HepG2 (cell line): ENCODE measurements around the gene UBR3. TPM values are rescaled to one million over a fixed set of nuclear protein-coding genes. Genes with fewer than 3 reads are reported as not detected.

Source experiments
- ATF7 ChIP-seq, 2 experiments: fragments of 450-650 bp in 1 of 2; sonication (generic) in 1 of 2; formaldehyde crosslinking in 1 of 2; IDR thresholded peaks; 2 replicates each; pipeline versions ENCODE4 v1.4.0 to v1.6.1; 2016 to 2020; ENCODE audit warnings: antibody characterized with exemption in 1 of 2, mild to moderate bottlenecking in 1 of 2, missing genetic modification reagents in 1 of 2
- CENPBD1 ChIP-seq: sonication (generic); formaldehyde crosslinking; IDR thresholded peaks from 2 replicates; pipeline ENCODE4 v1.8.0; 2022; ENCODE audit warnings: missing genetic modification reagents, low read depth, mild to moderate bottlenecking, borderline replicate concordance
- CHCHD3 ChIP-seq: sonication (generic); formaldehyde crosslinking; IDR thresholded peaks from 2 replicates; pipeline ENCODE4 v1.8.0; 2022; ENCODE audit warnings: mild to moderate bottlenecking, missing genetic modification reagents, moderate library complexity
- DNMT3B ChIP-seq: conservative IDR thresholded peaks from 2 replicates; pipeline ENCODE4 v1.6.1; 2016; ENCODE audit warnings: missing biosample characterization, control low read depth
- FOXK1 ChIP-seq: sonication (generic); formaldehyde crosslinking; IDR thresholded peaks from 2 replicates; pipeline ENCODE4 v1.4.0; 2020; ENCODE audit warnings: low read depth, missing genetic modification reagents, borderline replicate concordance
- GZF1 ChIP-seq: sonication (generic); formaldehyde crosslinking; IDR thresholded peaks from 2 replicates; pipeline ENCODE4 v1.5.1; 2020; ENCODE audit warnings: mild to moderate bottlenecking, missing genetic modification reagents
- HNRNPLL ChIP-seq: fragments of 200-400 bp; formaldehyde crosslinking; IDR thresholded peaks from 2 replicates; pipeline ENCODE4 v1.6.1; 2017; ENCODE audit warnings: mild to moderate bottlenecking, low read depth, low read length; ENCODE audit not compliant: poor library complexity, severe bottlenecking
- REL ChIP-seq: sonication (generic); formaldehyde crosslinking; conservative IDR thresholded peaks from 2 replicates; pipeline ENCODE4 v1.8.0; 2022; ENCODE audit warnings: mild to moderate bottlenecking, missing genetic modification reagents, moderate library complexity
- RFX1 ChIP-seq: fragments of 450-650 bp; IDR thresholded peaks from 2 replicates; pipeline ENCODE4 v1.6.1; 2017
- SIN3A ChIP-seq: IDR thresholded peaks from 2 replicates; pipeline ENCODE4 v1.6.1; 2011; ENCODE audit warnings: low read depth, mild to moderate bottlenecking, control low read depth, low read length, borderline replicate concordance
- SMAD1 ChIP-seq: sonication (generic); formaldehyde crosslinking; IDR thresholded peaks from 2 replicates; pipeline ENCODE4 v1.4.0; 2020; ENCODE audit warnings: missing genetic modification reagents, low read depth, mild to moderate bottlenecking, borderline replicate concordance
- SP5 ChIP-seq: IDR thresholded peaks from 2 replicates; pipeline ENCODE4 v1.6.1; 2016; ENCODE audit warnings: low read depth, borderline replicate concordance
- THYN1 ChIP-seq: sonication (generic); formaldehyde crosslinking; IDR thresholded peaks from 2 replicates; pipeline ENCODE4 v1.8.1; 2023; ENCODE audit warnings: low read depth, mild to moderate bottlenecking, moderate library complexity, missing genetic modification reagents, borderline replicate concordance
- ZNF263 ChIP-seq: sonication (generic); formaldehyde crosslinking; IDR thresholded peaks from 2 replicates; pipeline ENCODE4 v1.4.0; 2020; ENCODE audit warnings: missing genetic modification reagents
- ZNF660 ChIP-seq: sonication (generic); formaldehyde crosslinking; IDR thresholded peaks from 2 replicates; pipeline ENCODE4 v1.5.1; 2020; ENCODE audit warnings: mild to moderate bottlenecking, low read depth, missing genetic modification reagents, borderline replicate concordance
- ZNF784 ChIP-seq: sonication (generic); formaldehyde crosslinking; IDR thresholded peaks from 2 replicates; pipeline ENCODE4 v1.5.1; 2020; ENCODE audit warnings: missing genetic modification reagents, mild to moderate bottlenecking, borderline replicate concordance
- polyA plus RNA-seq, 8 experiments: library from polyadenylated mRNA; depleted of rRNA in 3 of 8; stranded (reverse) in 7 of 8; unstranded in 1 of 8; fragments of >200 nt; fragmentation: Illumina TruSeq in 4 of 8; extraction: Trizol in 4 of 8; gene quantifications; 2 replicates each; pipeline versions ENCODE4 v1.2.1 to v1.2.3, GENCODE V29; 2011 to 2016; ENCODE audit warnings: low read depth in 4 of 8, missing spikeins in 1 of 8, mixed read lengths in 1 of 8; ENCODE audit not compliant: insufficient read depth in 1 of 8
- total RNA-seq, 5 experiments: library from RNA; depleted of rRNA; stranded (reverse); fragments of >200 nt; fragmentation: Illumina TruSeq; extraction: Trizol; gene quantifications; 2 replicates each; pipeline ENCODE4 v1.2.3, GENCODE V29; 2016; ENCODE audit warnings: low read depth in 1 of 5
- TF ChIP-seq, protein P1 (sequence below): sonication (generic); formaldehyde crosslinking; IDR thresholded peaks from one replicate; pipeline ENCODE4 v1.5.1; 2020; ENCODE audit warnings: mild to moderate bottlenecking, missing genetic modification reagents; ENCODE audit errors: not compliant biosample characterization
- TF ChIP-seq, protein P2 (sequence below): fragments of 450-650 bp; IDR thresholded peaks from 2 replicates; pipeline ENCODE4 v1.6.1; 2016

UBR3 gene
- total and polyA plus RNA-seq, 2 of the 13 experiments (the other 11 are each of a cell fraction or from before 2014, with no cell fraction given), result 15.1 to 28.0 TPM

DNA sequence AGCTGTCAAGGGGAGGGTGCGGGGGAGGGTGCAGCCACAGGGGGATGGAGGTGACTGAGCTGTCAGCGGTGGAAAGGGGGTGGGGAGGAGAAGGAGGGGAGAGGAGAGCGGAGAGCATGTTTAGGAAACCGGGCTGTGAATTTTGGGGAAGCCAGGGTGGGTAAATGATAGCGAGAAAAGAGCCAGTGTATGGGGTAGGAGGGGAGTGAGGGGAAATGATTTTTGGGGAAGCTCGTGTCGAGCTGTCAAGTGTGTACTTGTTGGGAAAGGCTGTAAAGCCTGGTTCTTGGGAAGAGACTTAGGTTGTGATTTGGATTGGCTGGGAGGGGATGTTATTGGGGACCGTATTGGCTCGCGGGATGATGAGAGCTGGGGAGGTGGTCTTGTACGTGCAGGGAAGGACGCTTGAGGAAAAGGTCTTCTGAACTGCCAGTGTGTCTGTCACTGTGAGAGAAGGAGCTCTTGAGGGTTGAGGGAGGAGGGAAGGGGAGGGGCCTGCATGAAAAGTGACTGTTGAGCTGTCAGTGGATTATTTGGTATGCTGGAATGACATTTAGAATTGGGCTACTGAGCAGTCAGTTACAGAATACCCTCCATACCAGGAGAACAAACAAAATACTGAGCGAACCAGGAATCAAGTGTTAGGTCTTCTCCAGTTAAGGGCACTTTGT is 1.0 kb downstream of the UBR3 start (continued):
- 0 out of 2 replicates have a peak, but pooled peaks have one; percentile 19 for TF ChIP-seq ZNF784 (CRISPR knock-in tag)
- TF ChIP-seq DNMT3B (CRISPR knock-in tag), result peak; percentile 71; the same call in 1 of the 2 replicates
- TF ChIP-seq ZNF263 (CRISPR knock-in tag), result peak; percentile 63; the same call in 1 of the 2 replicates
- TF ChIP-seq HNRNPLL, result no peak
- TF ChIP-seq ATF7 (IDR thresholded peaks at IDR 0.05), result no peak
- no peak for TF ChIP-seq ATF7 (CRISPR knock-in tag; IDR thresholded peaks at IDR 0.05)
- TF ChIP-seq FOXK1 (CRISPR knock-in tag), result no peak
- no peak for TF ChIP-seq THYN1 (CRISPR knock-in tag)
- TF ChIP-seq REL (CRISPR knock-in tag), result peak; percentile 57; the same call in 1 of the 2 replicates
- TF ChIP-seq SP5 (CRISPR knock-in tag), result 0 out of 2 replicates have a peak, but pooled peaks have one; percentile 13
- TF ChIP-seq SMAD1 (CRISPR knock-in tag), result no peak
- TF ChIP-seq, protein P1, sequence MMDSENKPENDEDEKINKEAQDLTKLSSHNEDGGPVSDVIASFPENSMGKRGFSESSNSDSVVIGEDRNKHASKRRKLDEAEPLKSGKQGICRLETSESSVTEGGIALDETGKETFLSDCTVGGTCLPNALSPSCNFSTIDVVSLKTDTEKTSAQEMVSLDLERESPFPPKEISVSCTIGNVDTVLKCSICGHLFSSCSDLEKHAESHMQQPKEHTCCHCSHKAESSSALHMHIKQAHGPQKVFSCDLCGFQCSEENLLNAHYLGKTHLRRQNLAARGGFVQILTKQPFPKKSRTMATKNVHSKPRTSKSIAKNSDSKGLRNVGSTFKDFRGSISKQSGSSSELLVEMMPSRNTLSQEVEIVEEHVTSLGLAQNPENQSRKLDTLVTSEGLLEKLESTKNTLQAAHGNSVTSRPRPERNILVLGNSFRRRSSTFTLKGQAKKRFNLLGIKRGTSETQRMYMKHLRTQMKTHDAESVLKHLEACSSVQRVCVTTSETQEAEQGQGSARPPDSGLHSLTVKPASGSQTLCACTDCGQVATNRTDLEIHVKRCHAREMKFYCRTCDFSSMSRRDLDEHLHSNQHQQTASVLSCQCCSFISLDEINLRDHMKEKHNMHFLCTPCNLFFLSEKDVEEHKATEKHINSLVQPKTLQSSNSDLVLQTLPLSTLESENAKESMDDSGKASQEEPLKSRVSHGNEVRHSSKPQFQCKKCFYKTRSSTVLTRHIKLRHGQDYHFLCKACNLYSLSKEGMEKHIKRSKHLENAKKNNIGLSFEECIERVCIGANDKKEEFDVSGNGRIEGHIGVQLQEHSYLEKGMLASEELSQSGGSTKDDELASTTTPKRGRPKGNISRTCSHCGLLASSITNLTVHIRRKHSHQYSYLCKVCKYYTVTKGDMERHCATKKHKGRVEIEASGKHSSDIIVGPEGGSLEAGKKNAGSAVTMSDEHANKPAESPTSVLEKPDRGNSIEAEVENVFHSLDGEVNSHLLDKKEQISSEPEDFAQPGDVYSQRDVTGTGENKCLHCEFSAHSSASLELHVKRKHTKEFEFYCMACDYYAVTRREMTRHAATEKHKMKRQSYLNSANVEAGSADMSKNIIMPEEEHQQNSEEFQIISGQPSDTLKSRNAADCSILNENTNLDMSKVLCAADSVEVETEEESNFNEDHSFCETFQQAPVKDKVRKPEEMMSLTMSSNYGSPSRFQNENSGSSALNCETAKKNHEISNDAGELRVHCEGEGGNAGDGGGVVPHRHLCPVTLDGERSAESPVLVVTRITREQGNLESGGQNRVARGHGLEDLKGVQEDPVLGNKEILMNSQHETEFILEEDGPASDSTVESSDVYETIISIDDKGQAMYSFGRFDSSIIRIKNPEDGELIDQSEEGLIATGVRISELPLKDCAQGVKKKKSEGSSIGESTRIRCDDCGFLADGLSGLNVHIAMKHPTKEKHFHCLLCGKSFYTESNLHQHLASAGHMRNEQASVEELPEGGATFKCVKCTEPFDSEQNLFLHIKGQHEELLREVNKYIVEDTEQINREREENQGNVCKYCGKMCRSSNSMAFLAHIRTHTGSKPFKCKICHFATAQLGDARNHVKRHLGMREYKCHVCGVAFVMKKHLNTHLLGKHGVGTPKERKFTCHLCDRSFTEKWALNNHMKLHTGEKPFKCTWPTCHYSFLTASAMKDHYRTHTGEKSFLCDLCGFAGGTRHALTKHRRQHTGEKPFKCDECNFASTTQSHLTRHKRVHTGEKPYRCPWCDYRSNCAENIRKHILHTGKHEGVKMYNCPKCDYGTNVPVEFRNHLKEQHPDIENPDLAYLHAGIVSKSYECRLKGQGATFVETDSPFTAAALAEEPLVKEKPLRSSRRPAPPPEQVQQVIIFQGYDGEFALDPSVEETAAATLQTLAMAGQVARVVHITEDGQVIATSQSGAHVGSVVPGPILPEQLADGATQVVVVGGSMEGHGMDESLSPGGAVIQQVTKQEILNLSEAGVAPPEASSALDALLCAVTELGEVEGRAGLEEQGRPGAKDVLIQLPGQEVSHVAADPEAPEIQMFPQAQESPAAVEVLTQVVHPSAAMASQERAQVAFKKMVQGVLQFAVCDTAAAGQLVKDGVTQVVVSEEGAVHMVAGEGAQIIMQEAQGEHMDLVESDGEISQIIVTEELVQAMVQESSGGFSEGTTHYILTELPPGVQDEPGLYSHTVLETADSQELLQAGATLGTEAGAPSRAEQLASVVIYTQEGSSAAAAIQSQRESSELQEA (CRISPR knock-in tag), result peak; percentile 79
- peak; percentile 80 for TF ChIP-seq SIN3A
- TF ChIP-seq RFX1, result no peak
- TF ChIP-seq CENPBD1 (CRISPR knock-in tag), result no peak
- TF ChIP-seq GZF1 (CRISPR knock-in tag), result no peak
- TF ChIP-seq, protein P2, sequence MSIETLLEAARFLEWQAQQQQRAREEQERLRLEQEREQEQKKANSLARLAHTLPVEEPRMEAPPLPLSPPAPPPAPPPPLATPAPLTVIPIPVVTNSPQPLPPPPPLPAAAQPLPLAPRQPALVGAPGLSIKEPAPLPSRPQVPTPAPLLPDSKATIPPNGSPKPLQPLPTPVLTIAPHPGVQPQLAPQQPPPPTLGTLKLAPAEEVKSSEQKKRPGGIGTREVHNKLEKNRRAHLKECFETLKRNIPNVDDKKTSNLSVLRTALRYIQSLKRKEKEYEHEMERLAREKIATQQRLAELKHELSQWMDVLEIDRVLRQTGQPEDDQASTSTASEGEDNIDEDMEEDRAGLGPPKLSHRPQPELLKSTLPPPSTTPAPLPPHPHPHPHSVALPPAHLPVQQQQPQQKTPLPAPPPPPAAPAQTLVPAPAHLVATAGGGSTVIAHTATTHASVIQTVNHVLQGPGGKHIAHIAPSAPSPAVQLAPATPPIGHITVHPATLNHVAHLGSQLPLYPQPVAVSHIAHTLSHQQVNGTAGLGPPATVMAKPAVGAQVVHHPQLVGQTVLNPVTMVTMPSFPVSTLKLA, result peak; percentile 56
- TF ChIP-seq ZNF660 (CRISPR knock-in tag), result no peak
- TF ChIP-seq CHCHD3, result no peak
